ENCODE results near the gene TPSB2. TPM values are rescaled to one million over a fixed set of nuclear protein-coding genes. Genes with fewer than 3 reads are reported as not detected.

Gene TPSB2
- total and polyA plus RNA-seq, 8 donors, result 0.13 to 55.5 (median 1.6) TPM; not detected in 4

DNA sequence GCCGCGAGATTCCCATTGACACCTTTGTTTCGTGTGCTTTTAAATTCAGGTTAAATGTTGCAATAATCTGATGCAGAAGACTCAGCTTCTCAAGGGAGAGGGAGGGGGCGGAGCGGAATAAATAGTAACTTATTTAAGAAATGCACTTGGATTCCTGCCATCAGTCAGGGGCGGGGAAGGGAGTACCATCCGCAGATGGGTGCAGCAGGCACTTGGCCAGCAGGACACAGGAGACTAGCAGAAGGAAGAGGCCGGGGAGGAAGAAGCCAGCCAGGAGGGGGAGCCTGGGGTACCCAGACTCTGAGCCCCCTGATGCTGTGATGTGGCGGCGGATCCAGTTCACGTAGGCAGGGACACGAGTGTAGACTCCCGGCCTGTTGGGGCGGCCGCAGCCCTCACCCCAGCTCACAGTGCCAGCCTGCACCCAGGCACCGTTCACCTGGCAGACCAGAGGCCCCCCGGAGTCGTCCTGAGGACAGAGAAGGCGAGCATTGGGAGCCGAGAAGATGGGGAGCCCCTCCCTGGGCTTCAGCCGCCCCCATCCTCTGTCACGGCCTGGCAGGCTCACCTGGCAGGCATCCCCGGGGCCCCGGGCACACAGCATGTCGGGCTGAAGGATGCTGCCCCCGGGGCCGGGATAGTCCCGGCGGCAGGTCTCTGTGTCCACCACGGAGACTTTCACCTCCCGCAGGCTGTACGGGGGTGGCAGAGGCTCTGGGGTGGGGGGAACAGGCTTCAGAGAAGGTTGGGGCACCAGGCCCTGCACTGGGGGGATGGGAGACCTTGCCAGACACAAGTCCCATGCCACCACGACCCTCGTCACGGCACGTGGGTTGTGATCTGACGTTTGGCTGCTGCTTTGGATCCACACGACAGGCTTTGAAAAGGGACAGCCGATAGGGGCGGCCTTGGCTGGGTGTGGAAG lies 8.1 kb downstream of the TPSB2 start:
- Histone ChIP-seq H3K4me1 (no peaks in the 10 kb centered on the region), H3K4me3 (no peak overlapping the region), H3K36me3 (no peaks in the 10 kb centered on the region), H3K27me3 (peaks cover 0 to 44% of the 10 kb centered on the region in 2 donors), H3K9me3 (no peaks in the 10 kb centered on the region), H3K27ac (no peak overlapping the region)
- intact Hi-C loops (cut with DNase I), result no loop called here
- ATAC-seq (no peak), DNase-seq (no peak)
- TF ChIP-seq, protein P1, sequence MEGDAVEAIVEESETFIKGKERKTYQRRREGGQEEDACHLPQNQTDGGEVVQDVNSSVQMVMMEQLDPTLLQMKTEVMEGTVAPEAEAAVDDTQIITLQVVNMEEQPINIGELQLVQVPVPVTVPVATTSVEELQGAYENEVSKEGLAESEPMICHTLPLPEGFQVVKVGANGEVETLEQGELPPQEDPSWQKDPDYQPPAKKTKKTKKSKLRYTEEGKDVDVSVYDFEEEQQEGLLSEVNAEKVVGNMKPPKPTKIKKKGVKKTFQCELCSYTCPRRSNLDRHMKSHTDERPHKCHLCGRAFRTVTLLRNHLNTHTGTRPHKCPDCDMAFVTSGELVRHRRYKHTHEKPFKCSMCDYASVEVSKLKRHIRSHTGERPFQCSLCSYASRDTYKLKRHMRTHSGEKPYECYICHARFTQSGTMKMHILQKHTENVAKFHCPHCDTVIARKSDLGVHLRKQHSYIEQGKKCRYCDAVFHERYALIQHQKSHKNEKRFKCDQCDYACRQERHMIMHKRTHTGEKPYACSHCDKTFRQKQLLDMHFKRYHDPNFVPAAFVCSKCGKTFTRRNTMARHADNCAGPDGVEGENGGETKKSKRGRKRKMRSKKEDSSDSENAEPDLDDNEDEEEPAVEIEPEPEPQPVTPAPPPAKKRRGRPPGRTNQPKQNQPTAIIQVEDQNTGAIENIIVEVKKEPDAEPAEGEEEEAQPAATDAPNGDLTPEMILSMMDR (IDR thresholded peaks at IDR 0.05), result no peak

DNA sequence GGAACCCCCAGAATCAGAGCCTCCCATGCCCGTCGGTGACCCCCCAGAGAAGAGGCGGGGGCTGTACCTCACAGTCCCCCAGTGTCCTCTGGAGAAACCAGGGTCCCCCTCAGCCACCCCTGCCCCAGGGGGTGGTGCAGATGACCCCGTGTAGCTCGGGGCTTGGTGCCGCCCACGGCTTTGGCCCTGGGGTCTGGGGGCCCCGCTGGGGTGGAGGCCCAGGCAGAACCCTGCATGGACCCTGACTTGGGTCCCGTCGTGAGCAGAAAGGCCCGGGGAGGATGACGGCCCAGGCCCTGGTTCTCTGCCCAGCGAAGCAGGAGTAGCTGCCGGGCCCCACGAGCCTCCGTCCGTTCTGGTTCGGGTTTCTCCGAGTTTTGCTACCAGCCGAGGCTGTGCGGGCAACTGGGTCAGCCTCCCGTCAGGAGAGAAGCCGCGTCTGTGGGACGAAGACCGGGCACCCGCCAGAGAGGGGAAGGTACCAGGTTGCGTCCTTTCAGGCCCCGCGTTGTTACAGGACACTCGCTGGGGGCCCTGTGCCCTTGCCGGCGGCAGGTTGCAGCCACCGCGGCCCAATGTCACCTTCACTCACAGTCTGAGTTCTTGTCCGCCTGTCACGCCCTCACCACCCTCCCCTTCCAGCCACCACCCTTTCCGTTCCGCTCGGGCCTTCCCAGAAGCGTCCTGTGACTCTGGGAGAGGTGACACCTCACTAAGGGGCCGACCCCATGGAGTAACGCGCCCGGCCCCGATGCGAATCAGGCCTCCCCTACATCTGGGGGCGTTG lies 8.9 kb downstream of the TPSB2 start:
- Histone ChIP-seq H3K27ac (no peak overlapping the region), H3K27me3 (peaks cover 0 to 41% of the 10 kb centered on the region in 2 donors), H3K4me3 (no peak overlapping the region), H3K4me1 (no peaks in the 10 kb centered on the region), H3K9me3 (no peaks in the 10 kb centered on the region), H3K36me3 (no peaks in the 10 kb centered on the region)
- DNase-seq, result no peak
- no peak for ATAC-seq
- TF ChIP-seq, protein P1 (IDR thresholded peaks at IDR 0.05), result no peak
- intact Hi-C loops (cut with DNase I), result no loop called here

DNA sequence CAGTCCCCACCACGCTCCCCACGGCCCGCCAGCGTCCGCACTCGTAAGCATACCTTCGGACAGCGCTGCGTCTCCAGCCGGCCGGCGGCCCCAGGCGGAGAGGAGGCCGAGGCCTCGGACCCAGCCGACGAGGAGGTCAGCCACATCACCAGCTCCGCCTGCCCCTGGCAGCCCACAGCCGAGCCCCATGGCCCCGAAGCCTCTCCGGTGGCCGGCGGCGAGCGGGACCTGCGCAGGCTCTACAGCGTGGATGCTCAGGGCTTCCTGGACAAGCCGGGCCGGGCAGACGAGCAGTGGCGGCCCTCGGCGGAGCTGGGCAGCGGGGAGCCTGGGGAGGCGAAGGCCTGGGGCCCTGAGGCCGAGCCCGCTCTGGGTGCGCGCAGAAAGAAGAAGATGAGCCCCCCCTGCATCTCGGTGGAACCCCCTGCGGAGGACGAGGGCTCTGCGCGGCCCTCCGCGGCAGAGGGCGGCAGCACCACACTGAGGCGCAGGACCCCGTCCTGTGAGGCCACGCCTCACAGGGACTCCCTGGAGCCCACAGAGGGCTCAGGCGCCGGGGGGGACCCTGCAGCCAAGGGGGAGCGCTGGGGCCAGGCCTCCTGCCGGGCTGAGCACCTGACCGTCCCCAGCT lies 9.8 kb downstream of the TPSB2 start:
- Histone ChIP-seq H3K9me3 (no peaks in the 10 kb centered on the region), H3K4me1 (no peaks in the 10 kb centered on the region), H3K27ac (no peak overlapping the region), H3K36me3 (no peaks in the 10 kb centered on the region), H3K27me3 (peaks cover 0 to 42% of the 10 kb centered on the region in 2 donors), H3K4me3 (no peak overlapping the region)
- DNase-seq (no peak), ATAC-seq (no peak)
- intact Hi-C loops (cut with DNase I), result no loop called here
- TF ChIP-seq, protein P1 (IDR thresholded peaks at IDR 0.05), result no peak

DNA sequence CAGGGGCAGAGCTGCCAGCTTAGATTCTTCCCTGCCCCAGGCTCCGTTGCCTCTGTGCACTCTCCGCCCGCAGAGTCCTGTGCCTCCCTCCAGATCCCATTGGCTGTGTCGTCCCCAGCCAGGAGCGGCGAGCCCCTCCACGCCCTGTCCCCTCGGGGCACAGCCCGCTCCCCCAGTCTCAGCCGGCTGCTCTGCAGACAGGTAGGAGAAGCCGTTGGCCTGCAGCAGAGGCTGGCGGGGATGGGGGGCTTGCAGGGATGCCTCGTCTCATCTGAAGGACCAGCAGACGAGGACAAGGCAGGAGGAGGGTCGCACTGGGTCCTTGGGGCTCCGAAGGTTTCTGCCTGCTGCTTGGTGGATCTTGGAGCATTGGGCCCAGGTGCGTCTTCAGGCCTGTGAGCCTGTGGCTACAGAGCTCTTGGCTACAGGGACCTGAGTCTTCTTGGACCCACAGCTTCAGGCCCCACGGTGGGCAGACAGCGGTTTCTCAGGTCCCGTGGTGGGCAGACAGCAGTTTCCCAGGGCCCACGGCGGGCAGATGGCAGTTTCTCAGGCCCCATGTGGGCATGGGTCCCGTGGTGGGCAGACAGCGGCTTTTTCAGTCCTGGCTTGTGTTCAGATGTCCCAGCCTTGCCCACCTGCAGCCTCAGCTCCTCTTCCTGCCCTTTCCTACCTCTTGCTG lies 10.9 kb downstream of the TPSB2 start:
- no peak for DNase-seq
- ATAC-seq, result no peak
- no peak overlapping the region for H3K27ac ChIP-seq
- no peaks in the 10 kb centered on the region for H3K36me3 ChIP-seq
- no peak overlapping the region for H3K4me3 ChIP-seq
- TF ChIP-seq, protein P1 (IDR thresholded peaks at IDR 0.05), result no peak
- intact Hi-C loops (cut with DNase I), result no loop called here
- peaks cover 0 to 38% of the 10 kb centered on the region in 2 donors for H3K27me3 ChIP-seq
- no peaks in the 10 kb centered on the region for H3K4me1 ChIP-seq
- no peaks in the 10 kb centered on the region for H3K9me3 ChIP-seq

Measured in left lung (tissue), 10 donors.